T-cell (primary cell): ENCODE results near the gene KRTAP10-12. TPM values are rescaled to one million over a fixed set of nuclear protein-coding genes. Genes with fewer than 3 reads are reported as not detected.
"Not testable (repeated sequence)": the region's sequence is repeated elsewhere in the genome, so short reads cannot be mapped to it uniquely, and the experiment has no call there.

Experiments used
- ATAC-seq, 4 experiments: fragments of 200-7000 bp in 3 of 4; fragments of 150-1000 bp in 1 of 4; cut with Tn5 transposase; replicated peaks in 1 of 4; 1 replicate in 3 of 4; 2 replicates in 1 of 4; pipeline ENCODE4 v1.10.0; 2021; ENCODE audit warnings: moderate library complexity in 3 of 4, mild to moderate bottlenecking in 2 of 4, moderate number of reproducible peaks in 1 of 4
- CTCF ChIA-PET, 2 donors: fragments of 300-600 bp; sonication (Branson Sonifier 250); formaldehyde crosslinking; loops; one replicate each; lab custom pipeline; 2022; ENCODE audit warnings: antibody characterized with exemption in 2 of 2; lab: Charles Lee
- POLR2A ChIA-PET, 2 donors: fragments of 300-600 bp; sonication (Branson Sonifier 250); formaldehyde crosslinking; loops; one replicate each; lab custom pipeline; 2022; ENCODE audit warnings: antibody characterized with exemption in 2 of 2; lab: Charles Lee
- DNase-seq, 35 experiments: peaks; one replicate each; pipeline versions ENCODE4 v3.0.0 to v3.0.0-alpha.2; 2013 to 2023
- H3K27ac ChIP-seq: one replicate; pipeline ENCODE4 v1.5.1; 2013; ENCODE audit warnings: low read length
- H3K27me3 ChIP-seq, 2 experiments: replicated peaks in 1 of 2; 1 replicate in 1 of 2; 2 replicates in 1 of 2; pipeline versions ENCODE4 v1.6.1 to v1.7.0; 2013; ENCODE audit warnings: low read length in 1 of 2, mixed read lengths in 1 of 2; ENCODE audit not compliant: control insufficient read depth in 2 of 2, insufficient read depth in 2 of 2; ENCODE audit errors: extremely low read depth in 1 of 2
- H3K36me3 ChIP-seq, 2 donors: 1 replicate in 1 of 2; 2 replicates in 1 of 2; pipeline versions ENCODE4 v1.6.1 to v1.7.0; 2013; ENCODE audit warnings: low read length in 1 of 2; ENCODE audit not compliant: control insufficient read depth in 2 of 2, insufficient read depth in 1 of 2; ENCODE audit errors: extremely low read depth in 1 of 2
- H3K4me1 ChIP-seq, 2 experiments: 1 replicate in 1 of 2; 2 replicates in 1 of 2; pipeline versions ENCODE4 v1.6.1 to v1.7.0; 2013; ENCODE audit warnings: low read length in 2 of 2, mixed read lengths in 1 of 2; ENCODE audit not compliant: insufficient read depth in 2 of 2, control insufficient read depth in 1 of 2; ENCODE audit errors: extremely low read depth in 1 of 2
- H3K4me3 ChIP-seq, 2 donors: 1 replicate in 1 of 2; 2 replicates in 1 of 2; pipeline versions ENCODE4 v1.5.1 to v1.7.0; 2013; ENCODE audit warnings: mild to moderate bottlenecking in 2 of 2, low read length in 1 of 2, moderate library complexity in 1 of 2; ENCODE audit not compliant: control insufficient read depth in 1 of 2; ENCODE audit errors: extremely low read depth in 1 of 2
- H3K9me3 ChIP-seq: 2 replicates; pipeline ENCODE4 v1.7.0; 2013
- H3K27ac Mint-ChIP-seq, 2 donors: one replicate each; pipeline ENCODE4 v1.8.0; 2020 to 2021; ENCODE audit warnings: mild to moderate bottlenecking in 2 of 2, mixed read lengths in 2 of 2
- H3K27me3 Mint-ChIP-seq, 2 donors: one replicate each; pipeline ENCODE4 v1.8.0; 2021 to 2022; ENCODE audit warnings: mixed read lengths in 2 of 2
- H3K36me3 Mint-ChIP-seq: one replicate; pipeline ENCODE4 v1.8.0; 2021; ENCODE audit warnings: mixed read lengths
- H3K4me1 Mint-ChIP-seq, 3 donors: one replicate each; pipeline ENCODE4 v1.8.0; 2020 to 2022; ENCODE audit warnings: mixed read lengths in 3 of 3, mild to moderate bottlenecking in 1 of 3
- H3K4me3 Mint-ChIP-seq, 3 donors: one replicate each; pipeline ENCODE4 v1.8.0; 2020 to 2022; ENCODE audit warnings: mild to moderate bottlenecking in 3 of 3, mixed read lengths in 3 of 3, moderate library complexity in 3 of 3
- H3K9me3 Mint-ChIP-seq, 3 donors: one replicate each; pipeline ENCODE4 v1.8.0; 2020 to 2022; ENCODE audit warnings: mixed read lengths in 3 of 3
- WGBS: methylation state at CpG from one replicate; pipeline ENCODE4 v1.1.5; 2013; ENCODE audit warnings: missing lambda C conversion rate; ENCODE audit not compliant: insufficient coverage; 5-methylcytosine and 5-hydroxymethylcytosine counted together
- total RNA-seq, 35 experiments: library from RNA in 6 of 35; stranded (reverse) in 6 of 35; fragments of 120-200 nt in 1 of 35; gene quantifications; one replicate each; pipeline versions ENCODE4 v1.2.1 to v1.2.4 and lab custom pipeline; 2013 to 2026

KRTAP10-12 gene
- total RNA-seq, 5 donors from 2014 or later (not counting 1 experiment from before 2014, with no cell fraction given): not detected

GRCh38 chr21:44681861-44682579, 15.0 kb upstream of the KRTAP10-12 start, which contains the start of gene KRTAP12-1:
TSS of gene KRTAP12-1 (minus strand) at chr21:44682163. CDS start at chr21:44682123, 40 bp downstream.
- H3K9me3 ChIP-seq: no peaks in the 10 kb centered on the region
- 83% methylated on average over 19 of the region's 23 CpGs for WGBS
- H3K27me3 ChIP-seq: peaks cover 0 to 10% of the 10 kb centered on the region in 2 experiments
- DNase-seq (no peak), ATAC-seq (no peak)
- peaks cover 2 to 9% (median 3%) of the 10 kb centered on the region in 3 donors for H3K4me1 Mint-ChIP-seq
- no peak within 1 kb of the TSS for H3K27ac ChIP-seq
- POLR2A ChIA-PET: no interaction called here
- H3K4me3 Mint-ChIP-seq: no peak within 1 kb of the TSS
- no peaks in the 10 kb centered on the region for H3K36me3 Mint-ChIP-seq
- H3K36me3 ChIP-seq: no peaks in the 10 kb centered on the region
- H3K4me3 ChIP-seq: no peak within 1 kb of the TSS
- no peaks in the 10 kb centered on the region for H3K4me1 ChIP-seq
- CTCF ChIA-PET: no interaction called here
- no peak within 1 kb of the TSS for H3K27ac Mint-ChIP-seq
- H3K9me3 Mint-ChIP-seq: no peaks in the 10 kb centered on the region
- H3K27me3 Mint-ChIP-seq: peaks cover 10 to 14% of the 10 kb centered on the region in 2 donors

DNA sequence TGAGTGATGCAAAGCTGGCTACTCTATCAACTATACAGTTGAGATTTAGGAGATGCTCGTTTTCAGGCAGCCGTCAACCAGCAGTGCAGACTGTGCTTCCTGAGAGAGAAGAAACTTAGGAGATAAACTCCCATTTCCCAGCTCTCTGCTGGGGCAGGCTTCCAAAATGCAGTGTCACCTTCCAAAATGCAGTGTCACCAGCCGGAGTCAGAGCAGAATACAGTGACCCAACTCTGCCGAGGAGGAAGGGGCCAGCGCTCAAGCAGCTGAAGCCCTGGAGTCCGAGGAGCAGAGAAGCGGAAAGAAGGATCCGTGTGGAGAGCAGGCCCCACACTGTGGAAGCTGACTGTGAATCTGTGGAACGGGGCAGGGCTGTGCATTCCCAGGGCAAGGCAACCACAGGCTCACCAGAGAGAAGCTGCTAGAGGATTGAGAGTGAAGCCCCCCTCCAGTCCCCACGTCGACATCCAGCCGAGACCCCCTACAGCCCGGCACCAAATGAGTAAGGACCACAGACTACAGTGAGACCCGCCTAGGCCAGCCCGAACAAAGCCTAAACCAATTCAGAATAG, 14.3 kb upstream of the KRTAP10-12 start:
- no peaks in the 10 kb centered on the region for H3K9me3 ChIP-seq
- Mint-ChIP-seq H3K4me1 (peaks cover 2 to 9% (median 3%) of the 10 kb centered on the region in 3 donors), H3K36me3 (no peaks in the 10 kb centered on the region), H3K27me3 (peaks cover 10 to 19% of the 10 kb centered on the region in 2 donors), H3K27ac (no peak overlapping the region), H3K9me3 (no peaks in the 10 kb centered on the region), H3K4me3 (no peak overlapping the region)
- no peak overlapping the region for H3K27ac ChIP-seq
- ChIA-PET POLR2A (no interaction called here), CTCF (no interaction called here)
- ATAC-seq (no peak), DNase-seq (no peak)
- H3K4me1 ChIP-seq: no peaks in the 10 kb centered on the region
- H3K36me3 ChIP-seq: no peaks in the 10 kb centered on the region
- WGBS: 86% methylated on average over 12 of the region's 15 CpGs
- peaks cover 0 to 16% of the 10 kb centered on the region in 2 experiments for H3K27me3 ChIP-seq
- H3K4me3 ChIP-seq: no peak overlapping the region

GRCh38 chr21:44684077-44684476, 12.9 kb upstream of the KRTAP10-12 start:
- 82% methylated on average over 7 of the region's 7 CpGs for WGBS
- no peak overlapping the region for H3K4me3 Mint-ChIP-seq

DNA sequence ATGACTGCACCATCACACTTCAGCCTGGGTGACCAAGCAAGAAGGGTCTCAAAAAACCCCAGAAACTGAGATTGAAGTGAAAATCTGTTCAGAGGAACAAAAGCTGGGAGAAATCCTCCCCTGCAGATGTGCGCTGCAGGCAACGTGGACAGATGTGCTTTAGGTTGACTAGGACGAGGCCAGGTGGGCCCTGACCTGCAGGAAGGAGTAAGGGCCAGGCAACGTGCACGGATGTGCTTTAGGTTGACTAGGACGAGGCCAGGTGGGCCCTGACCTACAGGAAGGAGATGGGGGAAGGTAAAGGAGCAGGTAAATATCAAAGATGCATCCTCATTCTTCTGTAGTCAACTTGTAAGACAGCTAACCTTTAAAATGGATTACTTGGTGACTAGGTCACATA, 12.5 kb upstream of the KRTAP10-12 start:
- Mint-ChIP-seq H3K27ac (peak overlapping the region in 1 of 2 donors; percentile 7), H3K9me3 (no peaks in the 10 kb centered on the region), H3K4me1 (peaks cover 2 to 9% (median 3%) of the 10 kb centered on the region in 3 donors), H3K27me3 (peaks cover 10 to 20% of the 10 kb centered on the region in 2 donors), H3K4me3 (no peak overlapping the region), H3K36me3 (no peaks in the 10 kb centered on the region)
- H3K27me3 ChIP-seq: peaks cover 0 to 23% of the 10 kb centered on the region in 2 experiments
- no peak overlapping the region for H3K4me3 ChIP-seq
- no peaks in the 10 kb centered on the region for H3K9me3 ChIP-seq
- no peaks in the 10 kb centered on the region for H3K36me3 ChIP-seq
- ATAC-seq (no peak), DNase-seq (no peak)
- no peak overlapping the region for H3K27ac ChIP-seq
- CTCF ChIA-PET: no interaction called here
- WGBS: 61% methylated on average over 3 of the region's 6 CpGs
- H3K4me1 ChIP-seq: no peaks in the 10 kb centered on the region
- POLR2A ChIA-PET: no interaction called here

More at GRCh38 chr21:44684077-44684476, 12.9 kb upstream of the KRTAP10-12 start:
- H3K27ac ChIP-seq: no peak overlapping the region
- ATAC-seq (no peak), DNase-seq (no peak)
- no peaks in the 10 kb centered on the region for H3K4me1 ChIP-seq
- no peaks in the 10 kb centered on the region for H3K9me3 ChIP-seq
- Mint-ChIP-seq H3K4me1 (peaks cover 2 to 9% (median 3%) of the 10 kb centered on the region in 3 donors), H3K27me3 (peaks cover 10 to 20% of the 10 kb centered on the region in 2 donors), H3K9me3 (no peaks in the 10 kb centered on the region), H3K27ac (no peak overlapping the region), H3K36me3 (no peaks in the 10 kb centered on the region)
- POLR2A ChIA-PET: no interaction called here
- H3K36me3 ChIP-seq: no peaks in the 10 kb centered on the region
- H3K4me3 ChIP-seq: no peak overlapping the region
- CTCF ChIA-PET: no interaction called here
- H3K27me3 ChIP-seq: peaks cover 0 to 23% of the 10 kb centered on the region in 2 experiments

GRCh38 chr21:44685050-44685449, 11.9 kb upstream of the KRTAP10-12 start:
- POLR2A ChIA-PET, H3K27ac Mint-ChIP-seq, H3K27ac ChIP-seq, ATAC-seq, H3K4me3 Mint-ChIP-seq, DNase-seq, H3K4me1 ChIP-seq, H3K9me3 Mint-ChIP-seq, H3K4me1 Mint-ChIP-seq, H3K36me3 ChIP-seq, H3K9me3 ChIP-seq, H3K4me3 ChIP-seq, H3K36me3 Mint-ChIP-seq: not testable (repeated sequence)
- WGBS: 60% methylated on average over 2 of the region's 6 CpGs
- peaks cover 0 to 23% of the 10 kb centered on the region in 2 experiments for H3K27me3 ChIP-seq
- CTCF ChIA-PET: interaction anchor here in 1 of 2 donors (0.6 kb wide), 1 partner anchor 12 kb away, joined by 3 read pairs; no protein-coding TSS in a partner anchor
- H3K27me3 Mint-ChIP-seq: peaks cover 10 to 20% of the 10 kb centered on the region in 2 donors

DNA sequence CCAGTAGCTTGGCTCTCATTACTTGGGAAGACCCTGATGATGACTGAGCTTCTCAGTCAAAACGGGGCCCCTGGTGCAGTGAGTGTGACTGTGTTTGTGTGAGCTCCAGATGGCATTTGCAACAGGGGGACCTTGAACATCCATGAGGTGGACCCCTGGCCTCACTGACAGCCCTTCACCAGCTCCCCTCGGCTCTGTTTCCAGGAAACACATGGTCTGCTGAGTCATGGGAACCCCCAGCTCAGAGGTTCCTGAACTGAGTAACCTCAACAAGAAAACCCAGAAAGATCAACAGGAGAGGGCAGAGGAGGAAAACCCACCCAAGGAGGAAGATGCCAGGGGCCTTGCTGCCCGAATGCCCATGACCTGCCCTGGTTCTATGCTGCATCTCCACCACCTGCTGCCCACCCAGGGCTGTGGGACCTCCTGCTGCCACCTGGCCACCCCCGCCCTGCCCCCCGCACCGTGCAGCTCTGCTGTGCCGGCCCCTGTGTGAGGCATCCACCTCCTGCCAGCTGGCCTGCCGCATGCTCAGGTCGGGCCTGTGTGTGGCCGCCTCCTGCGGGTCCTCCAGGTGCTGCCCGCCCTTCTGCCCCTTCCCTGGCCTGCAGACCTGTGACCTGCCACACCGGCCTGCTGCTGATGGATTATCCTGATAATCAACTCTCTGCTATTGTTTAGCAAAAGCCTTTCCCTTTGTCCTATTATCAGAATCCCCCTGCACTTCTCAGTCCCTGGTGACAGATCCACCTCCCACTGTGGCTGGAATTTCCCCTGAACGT, 10.8 kb upstream of the KRTAP10-12 start:
- Mint-ChIP-seq H3K27ac (no peak overlapping the region), H3K36me3 (no peaks in the 10 kb centered on the region), H3K4me3 (no peak overlapping the region), H3K27me3 (peaks cover 10 to 20% of the 10 kb centered on the region in 2 donors), H3K9me3 (no peaks in the 10 kb centered on the region), H3K4me1 (peaks cover 4 to 14% (median 5%) of the 10 kb centered on the region in 3 donors)
- Histone ChIP-seq H3K27me3 (peaks cover 0 to 23% of the 10 kb centered on the region in 2 experiments), H3K36me3 (no peaks in the 10 kb centered on the region), H3K4me1 (no peaks in the 10 kb centered on the region), H3K4me3 (no peak overlapping the region), H3K9me3 (no peaks in the 10 kb centered on the region), H3K27ac (no peak overlapping the region)
- CTCF ChIA-PET: no interaction called here
- 44% methylated on average over 11 of the region's 14 CpGs for WGBS
- DNase-seq (no peak), ATAC-seq (no peak)
- POLR2A ChIA-PET: no interaction called here
